HCT116 (cell line): ENCODE data around the gene TFB1M. TPM values are rescaled to one million over a fixed set of nuclear protein-coding genes. Genes with fewer than 3 reads are reported as not detected.

Experiments used
- ATAC-seq: fragments of 200-7000 bp; cut with Tn5 transposase; 2 replicates; pipeline ENCODE4 v1.9.1; 2020; ENCODE audit warnings: mild to moderate bottlenecking, moderate library complexity
- BruUV-seq: library from RNA; stranded (reverse); fragments of 400-500 nt; replicated peaks from 2 replicates; lab custom pipeline; 2021; lab: Mats Ljungman, UMichigan
- CTCF ChIA-PET: fragments of 300-600 bp; sonication (Branson Sonifier 250); formaldehyde crosslinking; loops from one replicate; lab custom pipeline; 2021; ENCODE audit warnings: antibody characterized with exemption; lab: Charles Lee
- POLR2A ChIA-PET: fragments of 300-600, 350-600 bp; sonication (Branson Sonifier 250); formaldehyde crosslinking; loops from one replicate; lab custom pipeline; 2021; ENCODE audit warnings: antibody characterized with exemption; lab: Charles Lee
- RAD21 ChIA-PET, 2 experiments: fragments of 300-600 bp; sonication (Branson Sonifier 250); formaldehyde crosslinking; loops; one replicate each; lab custom pipeline; 2023; ENCODE audit warnings: low total read pairs in 2 of 2; ENCODE audit not compliant: uncharacterized antibody in 2 of 2, unreplicated experiment in 2 of 2, low non-redundant PET in 1 of 2; lab: Charles Lee
- DNase-seq: peaks from one replicate; pipeline ENCODE4 v3.0.0-alpha.2; 2010; ENCODE audit warnings: low read depth, low spot score
- H2AFZ ChIP-seq: fragments of 200-600 bp; shearing (Covaris generic), sonication (generic); 2 replicates; pipeline ENCODE4 v1.6.1; 2017; ENCODE audit warnings: low read depth, mixed run types, mixed read lengths, antibody characterized with exemption, low read length; ENCODE audit not compliant: poor library complexity, severe bottlenecking
- H3K27ac ChIP-seq: 2 replicates; pipeline ENCODE4 v1.5.1; 2012; ENCODE audit warnings: low read depth, low read length
- H3K27me3 ChIP-seq: fragments of 200-600 bp; sonication (generic); 2 replicates; pipeline ENCODE4 v1.6.1; 2016; ENCODE audit warnings: mixed run types, low read length, mixed read lengths; ENCODE audit not compliant: insufficient read depth
- H3K36me3 ChIP-seq, 2 experiments: fragments of 200-500 bp in 1 of 2; fragments of 200-600 bp in 1 of 2; sonication (Bioruptor generic) in 1 of 2; sonication (generic) in 1 of 2; 2 replicates each; pipeline versions ENCODE4 v1.5.1 to v1.6.1; 2014 to 2016; ENCODE audit warnings: low read length in 2 of 2, inconsistent platforms in 1 of 2, mixed read lengths in 1 of 2, mixed run types in 1 of 2; ENCODE audit not compliant: insufficient read depth in 2 of 2, control insufficient read depth in 1 of 2
- H3K4me1 ChIP-seq, 2 experiments: fragments of 200-600 bp in 1 of 2; sonication (generic) in 1 of 2; 2 replicates each; pipeline versions ENCODE4 v1.5.1 to v1.6.1; 2012 to 2017; ENCODE audit warnings: low read length in 2 of 2, inconsistent platforms in 1 of 2, mild to moderate bottlenecking in 1 of 2, mixed read lengths in 1 of 2, mixed run types in 1 of 2, moderate library complexity in 1 of 2; ENCODE audit not compliant: insufficient read depth in 2 of 2, control insufficient read depth in 1 of 2
- H3K4me2 ChIP-seq: fragments of 200-600 bp; sonication (generic); 2 replicates; pipeline ENCODE4 v1.6.1; 2017; ENCODE audit warnings: mixed run types, low read length, mixed read lengths
- H3K4me3 ChIP-seq, 2 experiments: fragments of 200-600 bp in 1 of 2; sonication (generic) in 1 of 2; replicated peaks in 1 of 2; 2 replicates each; pipeline ENCODE4 v1.5.1; 2011 to 2016; ENCODE audit warnings: low read length in 2 of 2, control low read depth in 1 of 2, low read depth in 1 of 2, mild to moderate bottlenecking in 1 of 2, mixed read lengths in 1 of 2, mixed run types in 1 of 2
- H3K79me2 ChIP-seq: fragments of 200-600 bp; sonication (generic); 2 replicates; pipeline ENCODE4 v1.6.1; 2017; ENCODE audit warnings: mild to moderate bottlenecking, mixed run types, low read length, moderate library complexity, mixed read lengths; ENCODE audit not compliant: insufficient read depth
- H3K9ac ChIP-seq: fragments of 200-600 bp; sonication (generic); 2 replicates; pipeline ENCODE4 v1.6.1; 2016; ENCODE audit warnings: low read length, mixed read lengths
- H3K9me2 ChIP-seq: fragments of 200-600 bp; sonication (generic), shearing (Covaris generic); 2 replicates; pipeline ENCODE4 v1.6.1; 2017; ENCODE audit warnings: mixed run types, mild to moderate bottlenecking, moderate library complexity; ENCODE audit not compliant: insufficient read depth
- H3K9me3 ChIP-seq, 2 experiments: fragments of 200-500 bp in 1 of 2; fragments of 200-600 bp in 1 of 2; sonication (Bioruptor generic) in 1 of 2; sonication (generic) in 1 of 2; 2 replicates each; pipeline ENCODE4 v1.6.1; 2014 to 2017; ENCODE audit warnings: low read length in 2 of 2, mixed read lengths in 2 of 2, inconsistent platforms in 1 of 2, low read depth in 1 of 2, mild to moderate bottlenecking in 1 of 2, mixed run types in 1 of 2, moderate library complexity in 1 of 2; ENCODE audit not compliant: control insufficient read depth in 1 of 2, insufficient read depth in 1 of 2
- H4K20me1 ChIP-seq: fragments of 200-600 bp; sonication (generic), shearing (Covaris generic); 2 replicates; pipeline ENCODE4 v1.6.1; 2017; ENCODE audit warnings: mixed run types, mild to moderate bottlenecking, moderate library complexity; ENCODE audit not compliant: insufficient read depth
- CBX3 ChIP-seq: IDR thresholded peaks from 2 replicates; pipeline ENCODE4 v1.6.1; 2012; ENCODE audit warnings: low read depth
- EGR1 ChIP-seq: IDR thresholded peaks from 2 replicates; pipeline ENCODE4 v1.6.1; 2012; ENCODE audit warnings: low read depth
- EZH2phosphoT487 ChIP-seq: fragments of 200-600 bp; IDR thresholded peaks from 2 replicates; pipeline ENCODE4 v1.6.1; 2018; ENCODE audit warnings: antibody characterized with exemption, borderline replicate concordance
- JUND ChIP-seq: IDR thresholded peaks from 2 replicates; pipeline ENCODE4 v1.6.1; 2012
- MAX ChIP-seq: IDR thresholded peaks from 2 replicates; pipeline ENCODE4 v1.6.1; 2012
- RAD21 ChIP-seq: IDR thresholded peaks from 2 replicates; pipeline ENCODE4 v1.6.1; 2012; ENCODE audit warnings: low read depth, mild to moderate bottlenecking
- SP1 ChIP-seq: IDR thresholded peaks from 2 replicates; pipeline ENCODE4 v1.6.1; 2012; ENCODE audit warnings: low read depth
- intact Hi-C: fragments of 100-400 bp; cut with micrococcal nuclease; formaldehyde crosslinking; loops from 2 replicates; pipeline ENCODE4 v1.10.0; 2022
- total RNA-seq: library from RNA; stranded (reverse); gene quantifications from one replicate; pipeline ENCODE4 v1.2.1, GENCODE V29; 2021; ENCODE audit not compliant: unreplicated experiment
- TF ChIP-seq, protein P1 (sequence below): IDR thresholded peaks from 2 replicates; pipeline ENCODE4 v1.6.1; 2012; ENCODE audit warnings: low read depth

The TFB1M gene
- total RNA-seq, 1 experiment from 2014 or later: 43.8 TPM

GRCh38 chr6:155250701-155251381 is 63.4 kb downstream of the TFB1M start:
- TF ChIP-seq, protein P1, sequence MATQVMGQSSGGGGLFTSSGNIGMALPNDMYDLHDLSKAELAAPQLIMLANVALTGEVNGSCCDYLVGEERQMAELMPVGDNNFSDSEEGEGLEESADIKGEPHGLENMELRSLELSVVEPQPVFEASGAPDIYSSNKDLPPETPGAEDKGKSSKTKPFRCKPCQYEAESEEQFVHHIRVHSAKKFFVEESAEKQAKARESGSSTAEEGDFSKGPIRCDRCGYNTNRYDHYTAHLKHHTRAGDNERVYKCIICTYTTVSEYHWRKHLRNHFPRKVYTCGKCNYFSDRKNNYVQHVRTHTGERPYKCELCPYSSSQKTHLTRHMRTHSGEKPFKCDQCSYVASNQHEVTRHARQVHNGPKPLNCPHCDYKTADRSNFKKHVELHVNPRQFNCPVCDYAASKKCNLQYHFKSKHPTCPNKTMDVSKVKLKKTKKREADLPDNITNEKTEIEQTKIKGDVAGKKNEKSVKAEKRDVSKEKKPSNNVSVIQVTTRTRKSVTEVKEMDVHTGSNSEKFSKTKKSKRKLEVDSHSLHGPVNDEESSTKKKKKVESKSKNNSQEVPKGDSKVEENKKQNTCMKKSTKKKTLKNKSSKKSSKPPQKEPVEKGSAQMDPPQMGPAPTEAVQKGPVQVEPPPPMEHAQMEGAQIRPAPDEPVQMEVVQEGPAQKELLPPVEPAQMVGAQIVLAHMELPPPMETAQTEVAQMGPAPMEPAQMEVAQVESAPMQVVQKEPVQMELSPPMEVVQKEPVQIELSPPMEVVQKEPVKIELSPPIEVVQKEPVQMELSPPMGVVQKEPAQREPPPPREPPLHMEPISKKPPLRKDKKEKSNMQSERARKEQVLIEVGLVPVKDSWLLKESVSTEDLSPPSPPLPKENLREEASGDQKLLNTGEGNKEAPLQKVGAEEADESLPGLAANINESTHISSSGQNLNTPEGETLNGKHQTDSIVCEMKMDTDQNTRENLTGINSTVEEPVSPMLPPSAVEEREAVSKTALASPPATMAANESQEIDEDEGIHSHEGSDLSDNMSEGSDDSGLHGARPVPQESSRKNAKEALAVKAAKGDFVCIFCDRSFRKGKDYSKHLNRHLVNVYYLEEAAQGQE: no peak
- no peak for TF ChIP-seq EZH2phosphoT487
- TF ChIP-seq RAD21: no peak
- TF ChIP-seq SP1: no peak
- no peak for TF ChIP-seq CBX3
- TF ChIP-seq EGR1: no peak
- no peak for TF ChIP-seq MAX
- TF ChIP-seq JUND: no peak
- Histone ChIP-seq H3K36me3 (peaks cover 0 to 8% of the 10 kb centered on the region in 2 experiments; a peak in 2 of 4 replicates), H3K4me3 (no peak overlapping the region), H3K27me3 (no peaks in the 10 kb centered on the region), H3K4me2 (no peak overlapping the region), H3K9ac (no peak overlapping the region), H3K9me3 (no peaks in the 10 kb centered on the region), H3K4me1 (peaks cover 0 to 18% of the 10 kb centered on the region in 2 experiments; a peak in 2 of 4 replicates), H4K20me1 (no peaks in the 10 kb centered on the region), H3K79me2 (no peaks in the 10 kb centered on the region), H3K9me2 (no peaks in the 10 kb centered on the region), H3K27ac (no peak overlapping the region), H2AFZ (no peak overlapping the region)
- intact Hi-C loops: no loop called here
- BruUV-seq: no TSS peak
- ChIA-PET CTCF (interaction anchor here (0.9 kb wide), 1 partner anchor 575 kb away, joined by 3 read pairs; no protein-coding TSS in a partner anchor), POLR2A (interaction anchor here (0.8 kb wide), 1 partner anchor 8 kb away, joined by 3 read pairs; no protein-coding TSS in a partner anchor), RAD21 (no interaction called here)
- DNase-seq (no peak), ATAC-seq (no peak)
